HPDE6-E6E7 (cell line): ENCODE measurements around the gene SLFN11.
A peak's percentile ranks its signal among the peaks of the same experiment; 100 is the strongest.
"Not testable (repeated sequence)": the region's sequence is repeated elsewhere in the genome, so short reads cannot be mapped to it uniquely, and the experiment has no call there.

ENCODE experiments used
- DNase-seq: peaks from one replicate; pipeline ENCODE4 v3.0.0; 2011; ENCODE audit warnings: missing footprints; ENCODE audit errors: extremely low spot score

The SLFN11 gene

GRCh38 chr17:35373534-35373983, at the start of gene SLFN11:
Gene SLFN11, minus strand, starts transcription at chr17:35373621. Its CDS starts 9,814 bp downstream, at chr17:35363807.
- peak; percentile 80 for DNase-seq

GRCh38 chr17:35421069-35421468, 47.6 kb upstream of the SLFN11 start:
- DNase-seq = not testable (repeated sequence)

GRCh38 chr17:35416659-35417058, 43.2 kb upstream of the SLFN11 start:
- DNase-seq = no peak

- DNase-seq = not testable (repeated sequence)
These were observed 41.3 kb upstream of the SLFN11 start for GRCh38 chr17:35414707-35415106.

GRCh38 chr17:35414247-35414646, 40.8 kb upstream of the SLFN11 start:
- no peak for DNase-seq

GRCh38 chr17:35407531-35407930, 34.1 kb upstream of the SLFN11 start:
- DNase-seq = no peak

GRCh38 chr17:35406568-35406967, 33.1 kb upstream of the SLFN11 start:
- no peak for DNase-seq

- no peak for DNase-seq
These were observed 30.9 kb upstream of the SLFN11 start for GRCh38 chr17:35404360-35404759.

- not testable (repeated sequence) for DNase-seq
These were observed 20.4 kb upstream of the SLFN11 start for GRCh38 chr17:35393783-35394182.

GRCh38 chr17:35390663-35391062, 17.2 kb upstream of the SLFN11 start:
- no peak for DNase-seq

GRCh38 chr17:35390156-35390555, 16.7 kb upstream of the SLFN11 start:
- DNase-seq = no peak

- no peak for DNase-seq
These were observed 14.1 kb upstream of the SLFN11 start for GRCh38 chr17:35387496-35387895.

- no peak for DNase-seq
These were observed 4.3 kb upstream of the SLFN11 start for GRCh38 chr17:35377706-35378105.

- DNase-seq = no peak
These were observed 3.6 kb upstream of the SLFN11 start for GRCh38 chr17:35377068-35377467.

- DNase-seq = no peak
These were observed 2.8 kb upstream of the SLFN11 start for GRCh38 chr17:35376245-35376644.

GRCh38 chr17:35374766-35375344, 1.4 kb upstream of the SLFN11 start:
- DNase-seq = no peak

- DNase-seq = peak; percentile 40
These were observed 754 bp upstream of the SLFN11 start for GRCh38 chr17:35373984-35374765.

GRCh38 chr17:35372846-35373533, 431 bp downstream of the SLFN11 start:
- DNase-seq = peak; percentile 17

GRCh38 chr17:35371934-35372333, 1.5 kb downstream of the SLFN11 start:
- DNase-seq = no peak

GRCh38 chr17:35368081-35368830, 5.2 kb downstream of the SLFN11 start:
- DNase-seq = no peak

- no peak for DNase-seq
These were observed 12.4 kb downstream of the SLFN11 start for GRCh38 chr17:35361027-35361426.

GRCh38 chr17:35359398-35359797, 14.0 kb downstream of the SLFN11 start:
- DNase-seq = no peak
